HG03558 (cell line): ENCODE data around the gene SLC9A1.

Experiments
- ATAC-seq: cut with Tn5 transposase; IDR thresholded peaks from one replicate; pipeline ENCODE4 v1.9.1; 2021; ENCODE audit warnings: moderate number of reproducible peaks; ENCODE audit not compliant: unreplicated experiment; ENCODE audit errors: extremely low read depth

The SLC9A1 gene

DNA sequence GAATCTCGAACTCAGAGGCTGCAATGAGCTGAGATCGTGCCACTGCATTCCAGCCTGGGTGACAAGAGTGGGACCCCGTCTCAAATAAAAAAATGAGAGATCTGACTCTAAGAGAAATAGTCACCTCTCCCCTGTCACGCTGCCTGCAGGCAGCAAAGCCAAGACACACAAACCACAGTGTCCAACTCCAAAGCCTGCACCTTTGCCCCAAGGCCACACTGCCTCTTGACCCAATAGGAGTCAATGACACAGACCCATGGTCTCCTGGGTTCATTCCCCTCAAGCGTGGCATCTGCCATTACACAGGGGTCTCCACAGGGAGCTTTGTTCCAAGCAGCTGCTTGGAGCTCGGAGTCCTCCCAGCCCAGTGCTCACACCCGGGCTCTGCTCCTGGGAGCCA, 46.3 kb downstream of the SLC9A1 start:
- no peak for ATAC-seq

DNA sequence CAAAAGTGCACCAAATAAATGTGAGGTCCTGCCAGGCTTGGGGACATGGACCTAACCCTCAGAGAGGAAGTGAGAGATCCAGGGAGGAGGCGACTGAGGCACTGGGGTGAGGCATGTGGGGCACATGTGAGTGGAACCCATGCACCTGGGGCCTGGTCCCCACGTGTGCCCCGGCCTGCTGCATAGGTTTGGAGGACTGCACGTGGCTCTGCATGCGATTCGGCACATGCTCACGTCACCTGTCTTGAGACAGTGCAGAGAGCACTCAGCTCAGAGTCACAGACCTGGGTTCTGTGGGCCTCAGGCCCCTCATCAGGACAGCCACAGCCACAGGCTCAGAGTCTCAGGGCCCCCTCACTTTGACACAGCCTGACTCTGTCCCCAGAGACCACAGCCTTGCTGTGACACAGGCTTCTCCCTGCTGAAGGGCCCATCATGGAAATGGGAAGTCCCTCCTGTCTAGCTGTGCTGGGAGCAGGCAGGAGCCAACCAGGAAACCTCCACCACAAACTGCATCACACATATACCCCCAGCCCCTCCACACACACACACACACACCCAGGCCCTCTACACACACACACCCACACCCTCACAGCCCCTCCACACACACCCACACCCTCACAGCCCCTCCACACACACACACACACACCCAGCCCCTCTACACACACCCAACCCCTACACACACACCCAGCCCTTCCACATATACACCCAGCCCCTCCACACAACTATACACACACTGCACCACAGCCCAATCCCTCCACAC, 48.2 kb downstream of the SLC9A1 start:
- ATAC-seq, result peak; percentile 48

DNA sequence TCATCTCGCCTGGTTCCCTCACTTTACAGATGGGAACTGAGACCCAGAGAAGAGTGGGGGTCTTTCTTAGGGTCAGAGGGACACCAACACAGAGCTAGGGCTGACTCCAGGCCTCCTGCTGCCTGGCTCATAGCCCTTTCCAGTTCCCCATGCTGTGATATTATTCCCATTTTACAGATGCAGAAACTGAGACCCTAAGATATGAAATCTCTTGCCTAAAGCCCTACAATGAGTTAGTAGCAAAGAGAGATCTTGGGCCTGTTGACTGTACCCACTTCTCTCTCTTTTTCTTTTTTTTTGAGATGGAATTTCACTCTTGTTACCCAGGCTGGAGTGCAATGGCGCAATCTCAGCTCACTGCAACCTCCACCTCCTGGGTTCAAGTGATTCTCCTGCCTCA, 49.9 kb downstream of the SLC9A1 start:
- no peak for ATAC-seq

DNA sequence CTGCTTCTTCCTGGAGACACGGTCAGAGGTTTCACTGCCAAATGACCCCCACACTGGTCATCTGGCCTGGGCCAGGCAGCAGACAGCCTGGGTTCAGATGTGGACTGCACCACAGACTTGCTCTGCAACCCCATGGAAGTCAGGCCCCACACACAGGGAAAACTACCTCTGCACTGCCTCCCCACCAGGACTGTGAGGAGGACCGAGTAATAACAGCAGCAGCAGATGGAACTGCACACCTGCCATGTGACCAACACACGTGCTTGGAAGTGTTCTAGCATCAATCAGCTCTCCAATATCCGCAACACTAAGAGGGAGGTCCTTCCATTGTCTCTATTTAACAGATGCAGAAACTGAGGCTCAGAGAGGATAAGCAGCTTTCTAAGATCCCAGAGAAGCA, 51.4 kb downstream of the SLC9A1 start:
- ATAC-seq, result no peak

DNA sequence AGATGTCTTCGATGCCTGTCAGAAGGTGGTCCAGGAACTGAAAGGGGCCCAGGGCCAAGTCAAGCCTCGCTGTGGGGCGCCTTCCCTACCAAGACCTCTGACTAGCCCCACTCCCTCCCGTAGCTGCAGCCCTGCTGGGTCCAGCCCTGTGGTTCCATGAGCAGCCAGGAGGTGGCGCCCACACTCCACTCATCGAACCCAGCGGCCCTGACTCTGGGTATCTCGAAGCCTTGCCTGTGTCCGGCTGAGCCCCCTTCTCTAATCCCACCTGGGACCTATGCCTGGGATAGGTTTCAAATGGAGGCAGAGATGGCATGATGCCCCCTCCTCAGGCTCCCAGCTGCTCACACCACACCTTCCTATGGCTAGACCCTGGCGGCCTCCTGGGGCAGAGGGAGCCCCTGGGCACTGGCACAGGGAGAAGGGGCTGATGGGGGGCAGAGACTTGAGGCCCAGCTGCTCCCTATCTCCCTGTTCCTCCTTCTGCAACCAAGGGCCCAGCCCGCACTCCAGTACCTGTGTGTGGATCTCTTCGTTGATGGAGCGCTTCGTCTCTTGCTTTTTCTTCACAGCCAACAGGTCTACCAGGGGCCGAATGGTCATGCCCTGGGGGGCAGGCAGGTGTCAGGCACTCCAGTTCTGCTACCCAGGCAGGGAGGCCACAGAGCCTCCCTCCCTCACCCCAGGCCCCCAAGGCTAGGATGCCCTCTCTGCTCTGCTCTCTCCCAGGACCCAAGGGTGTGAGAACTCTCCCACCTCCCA, 52.0 kb downstream of the SLC9A1 start:
- ATAC-seq, result no peak

DNA sequence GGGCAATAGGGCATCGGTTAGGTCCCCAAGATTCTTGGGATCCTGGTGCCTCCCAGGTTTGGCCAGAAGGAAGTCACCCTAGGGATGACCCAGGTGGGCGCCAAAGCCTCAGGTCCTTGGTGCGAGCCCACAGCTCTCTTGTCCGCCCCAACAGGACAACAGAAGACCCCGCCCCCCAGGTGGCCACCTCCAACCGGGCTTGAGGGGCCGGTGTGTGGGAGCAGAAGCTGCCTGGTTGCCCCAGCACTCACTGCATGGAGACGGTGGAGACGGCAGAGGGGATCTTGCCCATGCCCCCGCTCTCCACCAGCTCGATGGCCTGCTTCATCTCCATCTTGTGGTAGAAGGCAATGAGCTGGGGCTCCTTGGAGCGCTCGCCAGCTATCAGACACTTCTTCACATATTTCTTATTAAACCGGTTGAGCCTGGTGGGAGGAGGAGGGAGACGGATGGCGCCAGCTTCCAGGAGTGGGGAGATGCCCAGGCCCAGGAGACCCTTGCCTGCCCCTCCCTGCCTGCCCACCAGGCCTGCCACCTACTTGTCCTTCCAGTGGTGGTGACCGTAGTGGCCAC, 52.7 kb downstream of the SLC9A1 start:
- ATAC-seq, result no peak

DNA sequence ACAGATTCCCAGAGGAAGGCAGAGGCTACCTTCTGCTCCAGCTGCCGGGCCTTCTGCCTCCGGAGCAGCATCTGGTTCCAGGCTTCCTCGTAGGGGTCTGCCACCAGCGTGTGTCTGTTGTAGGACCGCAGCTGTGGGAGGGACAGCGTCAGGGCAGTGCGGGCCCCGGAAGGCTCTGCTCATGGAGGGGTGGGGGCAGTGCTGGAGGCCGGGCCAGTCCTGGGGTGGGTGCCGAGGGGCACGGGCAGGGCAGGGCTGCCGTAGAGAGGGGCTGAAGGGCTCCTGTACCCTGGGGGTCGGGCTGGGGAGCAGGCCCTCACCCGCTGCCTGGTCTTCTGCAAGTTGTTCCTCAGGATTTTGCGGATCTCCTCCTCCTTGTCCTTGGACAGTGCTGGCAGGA, 53.2 kb downstream of the SLC9A1 start:
- ATAC-seq, result no peak

DNA sequence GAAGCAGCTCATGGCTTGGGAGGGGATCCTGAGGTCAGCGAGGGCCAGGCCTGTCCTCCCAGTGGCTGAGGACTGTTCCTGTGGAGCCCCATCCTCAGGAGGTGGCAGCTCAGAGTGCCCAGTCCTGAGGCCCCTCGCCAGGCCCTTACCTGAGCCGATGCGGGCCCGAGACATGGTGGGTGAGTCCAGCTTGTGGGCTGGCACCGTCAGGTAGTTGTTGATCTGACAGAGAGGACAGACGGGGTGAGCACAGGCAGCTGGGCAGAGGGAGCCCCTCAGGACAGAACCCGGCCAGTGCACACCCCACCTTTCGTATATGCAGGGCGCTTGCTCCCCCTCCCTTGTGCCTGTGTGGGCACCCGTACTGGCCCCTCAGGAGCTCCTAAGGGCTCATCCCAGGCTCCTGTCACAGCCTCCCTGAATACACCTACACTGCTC, 53.9 kb downstream of the SLC9A1 start:
- ATAC-seq, result no peak

DNA sequence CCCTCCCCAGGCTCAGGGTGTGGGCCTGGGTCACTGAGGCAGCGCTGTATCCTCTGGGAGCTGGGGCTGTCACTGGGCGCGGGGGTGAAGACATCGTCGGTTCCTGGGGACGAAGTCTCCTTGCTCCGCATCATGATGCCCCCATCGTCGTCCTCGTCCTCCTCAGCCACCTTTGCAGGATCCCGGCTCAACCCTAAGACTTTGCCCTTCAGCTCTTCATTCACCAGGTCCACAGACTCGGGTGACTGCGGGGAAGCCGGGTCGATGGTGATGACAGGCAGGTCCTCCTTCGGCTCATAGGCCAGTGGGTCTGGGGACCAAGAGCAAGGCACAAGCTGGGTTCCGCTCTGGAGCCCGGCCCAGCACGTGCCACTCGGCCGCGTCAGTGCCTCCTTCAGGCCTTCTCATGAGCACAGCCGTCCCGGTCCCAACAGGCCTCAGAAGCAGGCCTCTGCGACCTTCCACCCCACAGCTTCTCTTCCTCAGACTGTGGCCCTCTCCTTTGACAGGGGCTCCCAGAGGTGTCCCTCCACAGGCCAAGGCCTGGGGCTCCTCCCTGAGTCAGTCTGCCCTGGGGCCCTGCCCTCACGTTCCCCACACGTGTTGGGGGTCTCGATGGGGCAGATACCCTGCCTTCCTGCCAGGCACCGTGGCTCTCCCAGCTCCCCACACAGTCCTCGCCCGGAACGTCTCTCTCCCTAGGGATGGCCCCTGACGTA, 54.4 kb downstream of the SLC9A1 start:
- no peak for ATAC-seq

DNA sequence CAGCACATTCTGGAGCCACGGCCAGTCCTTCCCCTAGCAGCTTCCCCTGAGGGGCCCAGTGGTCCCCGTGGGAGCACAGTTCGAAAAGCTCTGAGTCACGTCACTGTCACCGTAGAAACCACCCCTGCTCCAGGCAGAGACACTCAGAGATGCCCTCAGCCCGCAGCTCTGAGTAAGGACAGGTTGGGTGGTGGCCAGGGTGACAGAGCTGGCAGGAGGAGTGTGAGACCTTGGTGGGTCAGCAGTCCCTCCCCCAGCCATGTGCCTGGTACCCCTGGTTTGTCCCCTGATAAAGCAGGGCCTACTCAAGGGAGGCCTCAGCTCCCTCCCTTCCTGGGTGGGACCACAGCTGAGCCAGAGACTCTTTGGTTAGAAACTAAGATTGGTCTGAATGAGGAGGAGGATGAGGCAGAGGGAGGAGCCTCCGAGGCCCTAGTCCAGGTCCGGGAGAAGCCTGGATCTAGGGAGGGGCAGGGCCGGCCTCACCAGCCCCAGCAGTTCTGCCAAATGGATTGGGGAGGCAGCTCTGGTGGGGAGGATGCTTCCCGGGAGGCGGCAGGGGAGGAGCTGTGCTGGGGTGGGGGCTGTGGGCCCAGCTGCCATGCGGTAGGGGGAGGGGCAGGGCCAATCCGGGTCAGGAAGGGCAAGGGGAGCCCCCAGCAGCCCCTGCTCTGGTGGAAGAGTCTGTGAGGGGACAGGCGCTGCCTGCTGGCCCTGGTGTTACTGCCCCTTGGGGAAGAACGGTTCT, 55.2 kb downstream of the SLC9A1 start:
- no peak for ATAC-seq

DNA sequence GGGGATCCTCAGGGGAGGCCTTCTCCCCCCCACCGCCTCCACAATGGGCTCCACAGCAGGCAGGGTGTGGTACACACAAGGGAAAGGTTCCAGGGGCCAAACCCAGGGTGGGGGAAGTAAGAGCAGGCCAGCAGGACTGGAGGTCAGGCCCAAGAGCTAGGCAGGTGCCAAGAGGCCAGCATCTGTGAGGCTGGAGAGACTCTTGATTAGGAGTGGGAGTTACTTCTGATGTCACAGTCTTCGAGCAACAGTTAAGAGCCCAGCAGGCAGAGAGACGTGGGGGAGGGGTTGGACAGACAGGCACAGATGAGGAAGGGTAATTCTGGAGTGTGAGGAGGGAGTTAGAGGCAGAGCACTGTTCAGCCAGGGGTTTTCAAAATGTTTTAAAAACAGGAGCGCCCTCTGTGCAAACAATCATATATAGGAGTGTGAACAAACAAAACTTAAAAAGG, 55.8 kb downstream of the SLC9A1 start:
- no peak for ATAC-seq

DNA sequence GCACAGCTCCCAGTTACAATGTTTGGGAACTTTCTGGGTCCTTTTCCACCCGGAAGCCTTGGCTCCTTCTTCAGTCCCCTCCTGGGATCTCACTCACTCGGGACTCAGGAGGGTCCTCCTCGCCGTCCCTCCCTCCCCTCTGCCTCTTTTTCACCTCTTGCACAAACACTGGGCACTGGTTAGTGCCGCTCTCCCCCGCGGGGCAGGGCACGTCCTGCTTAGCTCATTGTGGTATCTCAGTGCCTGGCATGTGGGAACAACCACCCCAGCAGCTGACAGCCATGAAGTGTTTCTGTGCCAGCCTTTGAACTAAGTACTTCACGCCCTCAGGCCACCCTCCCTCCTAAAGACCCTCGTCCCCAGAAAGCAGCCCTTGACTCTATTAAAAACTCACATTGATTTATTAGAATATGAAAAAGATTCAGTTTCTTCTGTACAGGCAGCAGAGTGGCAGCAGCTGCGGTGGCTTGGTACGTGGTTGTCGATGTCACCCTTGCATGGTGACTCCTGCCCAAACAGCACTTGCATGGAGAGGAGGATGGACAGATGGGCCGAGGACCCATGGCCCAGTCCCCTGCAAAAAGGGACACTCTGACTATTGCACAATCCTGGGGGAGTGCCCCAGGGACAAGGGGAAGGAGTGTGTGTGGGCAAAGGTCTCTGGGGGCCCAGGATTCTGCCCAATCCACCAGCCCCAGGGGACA, 56.3 kb downstream of the SLC9A1 start:
- no peak for ATAC-seq

DNA sequence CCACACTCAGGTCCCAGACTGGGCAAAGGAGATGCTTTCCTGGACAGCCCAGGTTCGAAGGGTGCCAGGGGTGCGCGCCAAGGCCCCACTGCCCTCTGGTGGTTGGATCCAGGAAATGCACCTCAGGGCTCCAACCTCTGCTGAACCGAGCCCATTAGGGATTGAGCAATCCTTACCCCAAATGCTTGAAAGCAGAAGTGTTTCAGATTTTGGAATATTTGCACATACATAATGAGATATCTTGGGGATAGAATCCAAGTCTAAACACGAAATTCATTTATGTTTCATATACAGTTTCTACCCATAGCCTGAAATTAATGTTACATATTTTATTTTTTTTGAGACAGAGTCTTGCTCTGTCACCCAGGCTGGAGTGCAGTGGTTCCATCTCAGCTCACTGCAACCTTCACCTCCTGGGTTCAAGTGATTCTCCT, 57.4 kb downstream of the SLC9A1 start:
- no peak for ATAC-seq

DNA sequence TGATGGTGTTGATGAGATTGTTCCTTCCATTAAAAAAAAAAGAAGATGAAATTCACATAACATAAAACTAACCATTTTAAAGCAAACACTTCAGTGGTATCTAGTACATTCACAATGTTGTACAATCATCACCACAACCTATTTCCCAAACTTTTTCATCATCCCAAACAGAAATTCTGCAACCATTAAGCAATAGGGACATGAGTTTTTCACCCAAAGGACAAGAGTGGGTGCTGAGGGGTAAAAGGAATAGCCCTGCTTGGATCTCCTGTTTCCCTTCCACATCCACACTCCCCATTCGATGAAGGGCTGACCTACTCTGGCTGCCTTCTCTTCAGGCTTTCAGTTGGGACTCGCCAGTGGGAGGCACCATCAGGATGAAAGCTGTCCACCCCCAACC, 59.3 kb downstream of the SLC9A1 start:
- ATAC-seq, result no peak

DNA sequence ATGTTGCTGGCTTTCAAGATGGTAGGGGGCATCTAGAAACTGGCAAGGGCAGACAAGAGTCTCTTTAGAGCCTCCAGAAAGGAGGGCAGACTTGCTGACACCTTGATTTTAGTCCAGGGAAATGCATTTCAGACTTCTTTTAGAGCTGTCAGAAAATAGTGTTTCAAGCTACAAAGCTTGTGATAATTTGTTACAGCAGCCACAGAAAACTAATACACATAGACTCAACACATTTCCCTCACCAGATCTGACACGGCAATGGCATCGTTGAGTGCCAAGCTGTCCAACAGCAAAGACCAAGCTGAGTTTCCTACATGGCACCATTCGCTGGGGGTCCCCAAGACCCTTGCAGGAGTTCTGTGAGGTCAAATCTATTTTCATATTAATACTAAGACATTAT, 62.0 kb downstream of the SLC9A1 start:
- no peak for ATAC-seq

DNA sequence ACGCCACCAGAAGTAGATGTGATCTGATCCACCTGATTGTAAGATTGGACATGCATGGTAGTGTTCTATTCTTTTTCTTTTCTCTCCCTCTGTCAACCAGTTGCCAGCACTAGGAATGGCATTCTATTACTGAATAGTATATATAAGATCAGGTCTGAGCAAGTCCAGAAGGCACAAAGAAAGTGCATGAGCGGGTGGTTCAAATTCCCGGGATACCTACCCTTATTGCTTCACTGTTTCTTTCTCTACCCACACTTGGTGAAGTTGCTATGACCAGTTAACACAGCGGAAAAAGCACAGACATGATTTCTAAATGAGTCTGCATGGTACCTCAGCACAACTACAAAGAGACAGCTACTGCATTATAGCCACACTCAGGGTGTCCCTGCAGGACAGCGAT, 64.0 kb downstream of the SLC9A1 start:
- ATAC-seq, result no peak

DNA sequence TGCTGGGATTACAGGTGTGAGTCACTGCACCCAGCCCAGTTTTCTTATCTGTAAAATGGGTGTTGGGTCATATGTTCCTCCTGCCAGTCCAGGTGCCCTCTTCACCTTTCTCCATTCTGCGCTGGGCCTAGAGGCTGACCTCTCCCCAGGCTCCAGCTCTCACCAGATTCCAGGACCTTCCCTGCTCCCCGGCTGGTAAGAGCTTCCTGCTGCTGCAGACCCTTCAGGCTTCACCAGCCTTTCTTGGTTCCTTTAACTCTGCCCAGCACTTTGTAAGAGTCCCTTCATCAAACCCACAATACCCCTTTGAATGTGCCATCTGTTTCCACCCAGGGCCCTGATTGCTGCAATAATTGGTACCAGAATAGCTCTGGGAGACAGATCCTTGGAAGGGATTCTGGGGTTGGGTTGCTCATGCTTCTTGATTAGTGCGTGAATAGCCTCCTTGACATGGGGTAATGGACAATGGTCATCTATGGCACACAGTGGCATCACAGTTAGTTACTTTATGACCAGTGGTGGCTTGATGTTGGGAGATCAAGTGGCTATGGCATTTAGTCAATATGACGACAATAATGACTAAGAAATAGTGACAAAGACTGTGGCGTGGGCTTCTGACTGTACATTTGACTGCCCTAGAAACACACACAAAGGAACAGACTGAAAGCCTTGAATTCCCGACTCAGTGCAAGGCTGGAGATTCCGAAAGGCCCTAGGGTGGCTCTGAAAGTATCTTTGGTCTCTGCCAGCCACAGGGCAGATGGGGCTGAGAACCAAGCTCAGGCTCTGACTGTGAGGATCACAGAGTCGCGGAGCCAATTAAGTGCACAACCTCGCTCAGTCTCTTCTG, 67.3 kb downstream of the SLC9A1 start:
- ATAC-seq, result no peak

DNA sequence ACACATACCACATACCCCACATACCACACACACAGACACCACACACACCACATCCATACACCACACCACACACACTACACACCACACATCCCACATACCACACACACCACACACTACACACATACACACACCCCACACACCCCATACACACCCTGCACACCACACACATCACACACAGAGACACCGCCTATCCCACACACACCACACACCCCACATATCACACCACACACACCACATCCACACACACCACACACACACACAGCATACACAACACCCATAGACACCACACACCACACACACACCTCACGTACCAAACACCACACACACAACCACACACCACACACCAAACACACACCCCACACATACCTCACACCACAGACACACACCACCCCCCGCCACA, 68.3 kb downstream of the SLC9A1 start:
- ATAC-seq, result no peak

DNA sequence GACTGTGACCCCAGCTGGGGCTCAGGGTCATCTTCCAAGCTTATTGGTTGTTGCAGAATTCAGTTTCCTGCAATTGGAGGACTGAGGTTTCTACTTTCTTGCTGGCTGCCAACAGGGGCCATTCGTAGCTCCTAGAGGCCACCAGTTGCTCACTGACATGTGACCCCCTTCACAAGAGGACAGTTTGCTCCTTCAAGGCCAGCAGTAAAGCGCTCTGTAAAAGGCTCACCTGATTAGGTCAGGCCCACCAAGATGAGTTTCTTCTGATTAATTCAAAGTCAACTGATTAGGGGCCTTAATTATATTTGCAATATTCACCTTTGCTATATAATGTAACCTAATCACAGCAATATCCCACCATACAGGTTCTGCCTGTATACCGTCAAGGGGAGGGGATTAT, 68.9 kb downstream of the SLC9A1 start:
- no peak for ATAC-seq
